ENCODE results near the gene LAMB2.

LAMB2 gene

GRCh38 chr3:49100046-49100615 is 32.7 kb downstream of the LAMB2 start:
- DNase-seq (ENCODE audit: low read depth in 1 of 2, low spot score in 1 of 2): no peak
- H3K27ac ChIP-seq (replicated peaks): no peak overlapping the region
- H3K4me3 ChIP-seq (replicated peaks; ENCODE audit: insufficient read depth, low read length): no peak overlapping the region
- TF ChIP-seq CTCF (IDR thresholded peaks at IDR 0.05; ENCODE audit: insufficient read depth, low read length): no peak
- H3K27me3 ChIP-seq (ENCODE audit: insufficient read depth, poor library complexity, severe bottlenecking): no peaks in the 10 kb centered on the region

- Histone ChIP-seq H3K27ac (replicated peaks) (no peak overlapping the region), H3K27me3 (ENCODE audit: insufficient read depth, poor library complexity, severe bottlenecking) (no peaks in the 10 kb centered on the region), H3K4me3 (replicated peaks; ENCODE audit: insufficient read depth, low read length) (no peak overlapping the region)
- DNase-seq (ENCODE audit: low read depth in 1 of 2, low spot score in 1 of 2): no peak
- TF ChIP-seq CTCF (IDR thresholded peaks at IDR 0.05; ENCODE audit: insufficient read depth, low read length): no peak
- no peak for TF ChIP-seq REST (IDR thresholded peaks at IDR 0.05; ENCODE audit: insufficient replicate concordance, low read depth)
- no peak for TF ChIP-seq POLR2AphosphoS5 (IDR thresholded peaks at IDR 0.05; ENCODE audit: low read depth)
- no peak for TF ChIP-seq GABPA (IDR thresholded peaks at IDR 0.05; ENCODE audit: low read depth)
- no peak for TF ChIP-seq SPI1 (IDR thresholded peaks at IDR 0.05; ENCODE audit: borderline replicate concordance, low read depth)
Measured at GRCh38 chr3:49098910-49099630, 33.8 kb downstream of the LAMB2 start.

- no peak overlapping the region for H3K4me3 ChIP-seq (replicated peaks; ENCODE audit: insufficient read depth, low read length)
- H3K27ac ChIP-seq (replicated peaks): no peak overlapping the region
- H3K27me3 ChIP-seq (ENCODE audit: insufficient read depth, poor library complexity, severe bottlenecking): no peaks in the 10 kb centered on the region
- DNase-seq (ENCODE audit: low read depth in 1 of 2, low spot score in 1 of 2): no peak
- TF ChIP-seq REST (IDR thresholded peaks at IDR 0.05; ENCODE audit: insufficient replicate concordance, low read depth): no peak
- TF ChIP-seq POLR2AphosphoS5 (IDR thresholded peaks at IDR 0.05; ENCODE audit: low read depth): no peak
- no peak for TF ChIP-seq CTCF (IDR thresholded peaks at IDR 0.05; ENCODE audit: insufficient read depth, low read length)
- TF ChIP-seq SPI1 (IDR thresholded peaks at IDR 0.05; ENCODE audit: borderline replicate concordance, low read depth): no peak
- TF ChIP-seq GABPA (IDR thresholded peaks at IDR 0.05; ENCODE audit: low read depth): no peak
Measured at GRCh38 chr3:49098429-49098828, 34.4 kb downstream of the LAMB2 start.
